HEK293 (cell line): Measurements from ENCODE around the gene ROR2.

Experiments used
- ZEB2 ChIP-seq: fragments of 450-650 bp; formaldehyde crosslinking; IDR thresholded peaks from 2 replicates; pipeline ENCODE4 v1.5.1; 2016; ENCODE audit warnings: missing biosample characterization, missing genetic modification characterization
- ZNF140 ChIP-seq: fragments of 450-650 bp; formaldehyde crosslinking; IDR thresholded peaks from 2 replicates; pipeline ENCODE4 v1.5.1; 2016; ENCODE audit warnings: missing biosample characterization, missing genetic modification characterization
- ZNF837 ChIP-seq: fragments of 450-650 bp; formaldehyde crosslinking; IDR thresholded peaks from 2 replicates; pipeline ENCODE4 v1.5.1; 2016; ENCODE audit warnings: missing biosample characterization, missing genetic modification characterization
- TF ChIP-seq, protein P1 (sequence below): fragments of 450-650 bp; formaldehyde crosslinking; IDR thresholded peaks from 2 replicates; pipeline ENCODE4 v1.5.1; 2016; ENCODE audit warnings: missing biosample characterization, missing genetic modification characterization, low read depth

DNA sequence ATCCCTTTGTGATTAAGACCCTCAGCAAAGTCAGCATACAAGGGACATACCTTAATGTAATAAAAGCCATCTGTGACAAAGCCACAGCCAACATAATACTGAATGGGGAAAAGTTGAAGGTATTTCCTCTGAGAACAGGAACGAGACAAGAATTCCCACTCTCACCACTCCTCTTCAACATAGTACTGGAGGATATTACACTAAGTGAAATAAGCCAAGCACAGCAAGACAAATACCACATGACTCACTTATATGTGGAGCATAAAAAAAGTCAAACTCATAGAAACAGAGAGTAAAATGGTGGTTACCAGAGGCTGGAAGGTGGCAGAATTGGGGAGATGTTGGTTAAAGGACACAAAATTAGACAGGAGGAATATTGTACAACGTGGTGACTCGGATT, 408.3 kb downstream of the ROR2 start:
- TF ChIP-seq ZEB2 (tag by site-specific recombination) = no peak
- TF ChIP-seq, protein P1, sequence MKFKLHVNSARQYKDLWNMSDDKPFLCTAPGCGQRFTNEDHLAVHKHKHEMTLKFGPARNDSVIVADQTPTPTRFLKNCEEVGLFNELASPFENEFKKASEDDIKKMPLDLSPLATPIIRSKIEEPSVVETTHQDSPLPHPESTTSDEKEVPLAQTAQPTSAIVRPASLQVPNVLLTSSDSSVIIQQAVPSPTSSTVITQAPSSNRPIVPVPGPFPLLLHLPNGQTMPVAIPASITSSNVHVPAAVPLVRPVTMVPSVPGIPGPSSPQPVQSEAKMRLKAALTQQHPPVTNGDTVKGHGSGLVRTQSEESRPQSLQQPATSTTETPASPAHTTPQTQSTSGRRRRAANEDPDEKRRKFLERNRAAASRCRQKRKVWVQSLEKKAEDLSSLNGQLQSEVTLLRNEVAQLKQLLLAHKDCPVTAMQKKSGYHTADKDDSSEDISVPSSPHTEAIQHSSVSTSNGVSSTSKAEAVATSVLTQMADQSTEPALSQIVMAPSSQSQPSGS (tag by site-specific recombination) = no peak
- TF ChIP-seq ZNF140 (tag by site-specific recombination) = no peak
- no peak for TF ChIP-seq ZNF837 (tag by site-specific recombination)
